Activated CD4-positive, alpha-beta T cell treated with anti-CD3 and anti-CD28 coated beads for 36 hours (primary cell): ENCODE data around the gene OR51E1. TPM values are rescaled to one million over a fixed set of nuclear protein-coding genes. Genes with fewer than 3 reads are reported as not detected.

Experiments used
- ATAC-seq: fragments of 200-7000 bp; cut with Tn5 transposase; one replicate; pipeline ENCODE4 v1.10.0; 2021; ENCODE audit warnings: mild to moderate bottlenecking, moderate library complexity
- CTCF ChIA-PET: fragments of 350-600 bp; sonication (Branson Sonifier 250); formaldehyde crosslinking; loops from one replicate; lab custom pipeline; 2021; ENCODE audit warnings: antibody characterized with exemption; lab: Charles Lee
- POLR2A ChIA-PET: fragments of 350-600 bp; sonication (Branson Sonifier 250); formaldehyde crosslinking; loops from one replicate; lab custom pipeline; 2021; ENCODE audit warnings: antibody characterized with exemption, inconsistent platforms; lab: Charles Lee
- DNase-seq: peaks from one replicate; pipeline ENCODE4 v3.0.0-alpha.2; 2020
- H3K27ac Mint-ChIP-seq: one replicate; pipeline ENCODE4 v1.8.0; 2021; ENCODE audit warnings: mixed read lengths
- H3K27me3 Mint-ChIP-seq: one replicate; pipeline ENCODE4 v1.8.0; 2021; ENCODE audit warnings: mixed read lengths
- H3K36me3 Mint-ChIP-seq: one replicate; pipeline ENCODE4 v1.8.0; 2021; ENCODE audit warnings: low read depth, mixed read lengths
- H3K4me1 Mint-ChIP-seq: one replicate; pipeline ENCODE4 v1.8.0; 2021; ENCODE audit warnings: mixed read lengths
- H3K4me3 Mint-ChIP-seq: one replicate; pipeline ENCODE4 v1.8.0; 2021; ENCODE audit warnings: mild to moderate bottlenecking, moderate library complexity, mixed read lengths
- H3K9me3 Mint-ChIP-seq: one replicate; pipeline ENCODE4 v1.8.0; 2021; ENCODE audit warnings: low read depth, mixed read lengths
- intact Hi-C, 2 experiments: fragments of 100-400 bp; cut with DNase I in 1 of 2; cut with micrococcal nuclease in 1 of 2; formaldehyde crosslinking; loops; one replicate each; pipeline versions ENCODE4 v1.14.2 to v1.15.1; 2022 to 2024; cut with DNase I, micrococcal nuclease
- total RNA-seq, 2 experiments: library from RNA; stranded (reverse); gene quantifications; one replicate each; pipeline ENCODE4 v1.2.3, GENCODE V29; 2021

Gene OR51E1
- total RNA-seq, 2 experiments from 2014 or later: not detected

- DNase-seq (no peak), ATAC-seq (no peak)
- H3K4me1 Mint-ChIP-seq: no peaks in the 10 kb centered on the region
- intact Hi-C loops: no loop called here
- ChIA-PET POLR2A (no interaction called here), CTCF (no interaction called here)
- no peak overlapping the region for H3K27ac Mint-ChIP-seq
- H3K4me3 Mint-ChIP-seq: no peak overlapping the region
- no peaks in the 10 kb centered on the region for H3K9me3 Mint-ChIP-seq
- peaks cover 11% of the 10 kb centered on the region for H3K27me3 Mint-ChIP-seq
- H3K36me3 Mint-ChIP-seq: no peaks in the 10 kb centered on the region
These were observed 11.0 kb downstream of the OR51E1 start for GRCh38 chr11:4654635-4655369.

GRCh38 chr11:4658629-4659445 is 15.1 kb downstream of the OR51E1 start:
- ChIA-PET POLR2A (no interaction called here), CTCF (no interaction called here)
- ATAC-seq (no peak), DNase-seq (no peak)
- intact Hi-C loops: no loop called here
- Mint-ChIP-seq H3K9me3 (no peaks in the 10 kb centered on the region), H3K4me3 (no peak overlapping the region), H3K27me3 (peaks cover 10% of the 10 kb centered on the region), H3K4me1 (no peaks in the 10 kb centered on the region), H3K27ac (no peak overlapping the region), H3K36me3 (no peaks in the 10 kb centered on the region)

GRCh38 chr11:4662876-4663275 is 19.1 kb downstream of the OR51E1 start:
- POLR2A ChIA-PET: no interaction called here

GRCh38 chr11:4664183-4664582 is 20.4 kb downstream of the OR51E1 start:
- ChIA-PET POLR2A (no interaction called here), CTCF (no interaction called here)
- Mint-ChIP-seq H3K27ac (no peak overlapping the region), H3K4me1 (no peaks in the 10 kb centered on the region), H3K27me3 (peaks cover 14% of the 10 kb centered on the region), H3K4me3 (no peak overlapping the region), H3K36me3 (no peaks in the 10 kb centered on the region), H3K9me3 (no peaks in the 10 kb centered on the region)
- ATAC-seq: no peak
- no peak for DNase-seq
- intact Hi-C loops: no loop called here

More at GRCh38 chr11:4662876-4663275, 19.1 kb downstream of the OR51E1 start:
- ATAC-seq: no peak
- intact Hi-C loops: no loop called here
- CTCF ChIA-PET: no interaction called here
- Mint-ChIP-seq H3K27me3 (peaks cover 14% of the 10 kb centered on the region), H3K9me3 (no peaks in the 10 kb centered on the region), H3K4me1 (no peaks in the 10 kb centered on the region), H3K27ac (no peak overlapping the region), H3K36me3 (no peaks in the 10 kb centered on the region), H3K4me3 (no peak overlapping the region)
- no peak for DNase-seq

GRCh38 chr11:4664786-4665185 is 21.0 kb downstream of the OR51E1 start:
- Mint-ChIP-seq H3K4me1 (no peaks in the 10 kb centered on the region), H3K36me3 (no peaks in the 10 kb centered on the region), H3K27ac (no peak overlapping the region), H3K27me3 (peaks cover 14% of the 10 kb centered on the region), H3K4me3 (no peak overlapping the region), H3K9me3 (no peaks in the 10 kb centered on the region)
- CTCF ChIA-PET: no interaction called here
- intact Hi-C loops: no loop called here
- ATAC-seq (no peak), DNase-seq (no peak)
- POLR2A ChIA-PET: no interaction called here

- H3K4me1 Mint-ChIP-seq: no peaks in the 10 kb centered on the region
- no peaks in the 10 kb centered on the region for H3K36me3 Mint-ChIP-seq
- H3K4me3 Mint-ChIP-seq: no peak overlapping the region
- no peak overlapping the region for H3K27ac Mint-ChIP-seq
- ChIA-PET POLR2A (no interaction called here), CTCF (no interaction called here)
- no peaks in the 10 kb centered on the region for H3K9me3 Mint-ChIP-seq
- intact Hi-C loops: no loop called here
- DNase-seq: no peak
- H3K27me3 Mint-ChIP-seq: peaks cover 14% of the 10 kb centered on the region
- no peak for ATAC-seq
These were observed 21.6 kb downstream of the OR51E1 start for GRCh38 chr11:4665424-4665823.

GRCh38 chr11:4671741-4672140 is 28.0 kb downstream of the OR51E1 start:
- Mint-ChIP-seq H3K36me3 (no peaks in the 10 kb centered on the region), H3K27ac (no peak overlapping the region), H3K9me3 (no peaks in the 10 kb centered on the region), H3K4me3 (no peak overlapping the region), H3K27me3 (peaks cover 21% of the 10 kb centered on the region), H3K4me1 (no peaks in the 10 kb centered on the region)
- intact Hi-C loops: no loop called here
- DNase-seq (no peak), ATAC-seq (no peak)
- ChIA-PET POLR2A (no interaction called here), CTCF (interaction anchor here (0.8 kb wide), 1 partner anchor 9 kb away, joined by 3 read pairs; no protein-coding TSS in a partner anchor)

- CTCF ChIA-PET: interaction anchor here (0.8 kb wide), 1 partner anchor 8 kb away, joined by 3 read pairs; no protein-coding TSS in a partner anchor
- no peak for DNase-seq
- no peak overlapping the region for H3K4me3 Mint-ChIP-seq
- H3K36me3 Mint-ChIP-seq: no peaks in the 10 kb centered on the region
- H3K27ac Mint-ChIP-seq: no peak overlapping the region
- intact Hi-C loops: no loop called here
- H3K4me1 Mint-ChIP-seq: no peaks in the 10 kb centered on the region
- POLR2A ChIA-PET: no interaction called here
- H3K9me3 Mint-ChIP-seq: no peaks in the 10 kb centered on the region
- peaks cover 18% of the 10 kb centered on the region for H3K27me3 Mint-ChIP-seq
- ATAC-seq: no peak
These were observed 28.7 kb downstream of the OR51E1 start for GRCh38 chr11:4672470-4672869.

GRCh38 chr11:4673781-4674180 is 30.0 kb downstream of the OR51E1 start:
- H3K36me3 Mint-ChIP-seq: no peaks in the 10 kb centered on the region
- ChIA-PET CTCF (no interaction called here), POLR2A (no interaction called here)
- H3K4me1 Mint-ChIP-seq: no peaks in the 10 kb centered on the region
- H3K9me3 Mint-ChIP-seq: no peaks in the 10 kb centered on the region
- DNase-seq (no peak), ATAC-seq (no peak)
- H3K27me3 Mint-ChIP-seq: peaks cover 16% of the 10 kb centered on the region
- intact Hi-C loops: no loop called here
- H3K27ac Mint-ChIP-seq: no peak overlapping the region
- no peak overlapping the region for H3K4me3 Mint-ChIP-seq

- no peak for ATAC-seq
- H3K4me1 Mint-ChIP-seq: no peaks in the 10 kb centered on the region
- H3K27me3 Mint-ChIP-seq: peaks cover 9% of the 10 kb centered on the region
- no peaks in the 10 kb centered on the region for H3K36me3 Mint-ChIP-seq
- intact Hi-C loops: no loop called here
- no peak overlapping the region for H3K27ac Mint-ChIP-seq
- CTCF ChIA-PET: no interaction called here
- POLR2A ChIA-PET: no interaction called here
- no peak overlapping the region for H3K4me3 Mint-ChIP-seq
- DNase-seq: no peak
- no peaks in the 10 kb centered on the region for H3K9me3 Mint-ChIP-seq
These were observed 34.2 kb downstream of the OR51E1 start for GRCh38 chr11:4677948-4678347.

GRCh38 chr11:4680341-4680740 is 36.6 kb downstream of the OR51E1 start:
- Mint-ChIP-seq H3K36me3 (no peaks in the 10 kb centered on the region), H3K27me3 (peaks cover 7% of the 10 kb centered on the region), H3K4me3 (no peak overlapping the region), H3K9me3 (no peaks in the 10 kb centered on the region), H3K27ac (no peak overlapping the region), H3K4me1 (no peaks in the 10 kb centered on the region)
- POLR2A ChIA-PET: no interaction called here
- CTCF ChIA-PET: interaction anchor here (1.1 kb wide), 1 partner anchor 8 kb away, joined by 3 read pairs; no protein-coding TSS in a partner anchor
- intact Hi-C loops: no loop called here
- ATAC-seq: no peak
- no peak for DNase-seq
